ENCODE data around the gene TAAR2.

DNA sequence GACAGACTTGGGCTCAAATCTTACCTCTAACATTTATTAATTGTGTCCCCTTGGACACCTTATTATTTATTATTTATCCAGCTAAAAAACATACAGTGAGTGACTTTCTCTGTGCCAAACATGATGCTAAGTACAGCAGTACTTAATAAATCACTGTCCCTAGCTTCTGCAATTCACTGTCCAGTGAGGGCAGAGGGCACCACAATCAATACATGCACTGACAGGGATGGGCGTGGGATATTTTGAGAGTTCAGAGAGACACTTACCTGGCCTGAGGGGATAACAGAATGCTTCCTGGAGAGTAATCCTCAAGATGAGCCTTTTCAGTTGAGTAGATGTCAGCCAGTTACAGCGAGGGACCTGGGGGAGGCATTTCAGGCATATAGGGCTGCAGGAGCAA is 9.3 kb upstream of the TAAR2 start:
- no peak for TF ChIP-seq YY1 (IDR thresholded peaks at IDR 0.05; ENCODE audit: low read depth, low read length)
- TF ChIP-seq, protein P1, sequence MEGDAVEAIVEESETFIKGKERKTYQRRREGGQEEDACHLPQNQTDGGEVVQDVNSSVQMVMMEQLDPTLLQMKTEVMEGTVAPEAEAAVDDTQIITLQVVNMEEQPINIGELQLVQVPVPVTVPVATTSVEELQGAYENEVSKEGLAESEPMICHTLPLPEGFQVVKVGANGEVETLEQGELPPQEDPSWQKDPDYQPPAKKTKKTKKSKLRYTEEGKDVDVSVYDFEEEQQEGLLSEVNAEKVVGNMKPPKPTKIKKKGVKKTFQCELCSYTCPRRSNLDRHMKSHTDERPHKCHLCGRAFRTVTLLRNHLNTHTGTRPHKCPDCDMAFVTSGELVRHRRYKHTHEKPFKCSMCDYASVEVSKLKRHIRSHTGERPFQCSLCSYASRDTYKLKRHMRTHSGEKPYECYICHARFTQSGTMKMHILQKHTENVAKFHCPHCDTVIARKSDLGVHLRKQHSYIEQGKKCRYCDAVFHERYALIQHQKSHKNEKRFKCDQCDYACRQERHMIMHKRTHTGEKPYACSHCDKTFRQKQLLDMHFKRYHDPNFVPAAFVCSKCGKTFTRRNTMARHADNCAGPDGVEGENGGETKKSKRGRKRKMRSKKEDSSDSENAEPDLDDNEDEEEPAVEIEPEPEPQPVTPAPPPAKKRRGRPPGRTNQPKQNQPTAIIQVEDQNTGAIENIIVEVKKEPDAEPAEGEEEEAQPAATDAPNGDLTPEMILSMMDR (IDR thresholded peaks at IDR 0.05; ENCODE audit: control extremely low read depth in 1 of 3, insufficient read depth in 1 of 3, low read depth in 1 of 3, low read length in 3 of 3): no peak
